CD4-positive, alpha-beta T cell treated with Interleukin-15 for 1 hour (primary cell): ENCODE data around the gene STRA8.

Experiments
- DNase-seq: peaks from one replicate; pipeline ENCODE4 v3.0.0-alpha.2; 2020

The STRA8 gene

GRCh38 chr7:135233570-135233969, at the start of gene STRA8:
Gene STRA8 (plus strand): TSS chr7:135233838. CDS start chr7:135240525, 6,687 bp downstream.
- DNase-seq: no peak

- DNase-seq: no peak
Measured at GRCh38 chr7:135184254-135184841, 49.3 kb upstream of the STRA8 start.

GRCh38 chr7:135185471-135186260, 48.0 kb upstream of the STRA8 start:
- no peak for DNase-seq

- no peak for DNase-seq
Measured at GRCh38 chr7:135186261-135186540, 47.4 kb upstream of the STRA8 start.

GRCh38 chr7:135186841-135187253, 46.8 kb upstream of the STRA8 start:
- DNase-seq: no peak

GRCh38 chr7:135188298-135188984, 45.2 kb upstream of the STRA8 start:
- no peak for DNase-seq

GRCh38 chr7:135189221-135189662, 44.4 kb upstream of the STRA8 start:
- no peak for DNase-seq

GRCh38 chr7:135189961-135190360, 43.7 kb upstream of the STRA8 start:
- DNase-seq: no peak

- DNase-seq: no peak
Measured at GRCh38 chr7:135190703-135191102, 42.9 kb upstream of the STRA8 start.

GRCh38 chr7:135192914-135193536, 40.6 kb upstream of the STRA8 start:
- DNase-seq: no peak

- no peak for DNase-seq
Measured at GRCh38 chr7:135193615-135194081, 40.0 kb upstream of the STRA8 start.

GRCh38 chr7:135194494-135195095, 39.0 kb upstream of the STRA8 start:
- DNase-seq: no peak

- no peak for DNase-seq
Measured at GRCh38 chr7:135195156-135195555, 38.5 kb upstream of the STRA8 start.

- no peak for DNase-seq
Measured at GRCh38 chr7:135195968-135196629, 37.5 kb upstream of the STRA8 start.

GRCh38 chr7:135197343-135197742, 36.3 kb upstream of the STRA8 start:
- DNase-seq: no peak

- no peak for DNase-seq
Measured at GRCh38 chr7:135197906-135198655, 35.6 kb upstream of the STRA8 start.

- DNase-seq: no peak
Measured at GRCh38 chr7:135199439-135199838, 34.2 kb upstream of the STRA8 start.

- DNase-seq: no peak
Measured at GRCh38 chr7:135200821-135201331, 32.8 kb upstream of the STRA8 start.

- no peak for DNase-seq
Measured at GRCh38 chr7:135201350-135201749, 32.3 kb upstream of the STRA8 start.

- no peak for DNase-seq
Measured at GRCh38 chr7:135204341-135204749, 29.3 kb upstream of the STRA8 start.

- DNase-seq: no peak
Measured at GRCh38 chr7:135204876-135205275, 28.8 kb upstream of the STRA8 start.

- no peak for DNase-seq
Measured at GRCh38 chr7:135205850-135206249, 27.8 kb upstream of the STRA8 start.
